GM08714 (cell line): ENCODE results near the gene DTYMK.

Experiments used
- H3K4me3 ChIP-seq: fragments of 200-500 bp; sonication (Bioruptor generic); 2 replicates; pipeline ENCODE4 v1.5.1; 2014; ENCODE audit warnings: mild to moderate bottlenecking, low read length, inconsistent platforms
- ZNF274 ChIP-seq: IDR thresholded peaks from 2 replicates; pipeline ENCODE4 v1.6.1; 2012; ENCODE audit warnings: mild to moderate bottlenecking, low read depth, low read length

The DTYMK gene

GRCh38 chr2:241689306-241689705 is 2.7 kb upstream of the DTYMK start:
- no peak overlapping the region for H3K4me3 ChIP-seq
- TF ChIP-seq ZNF274, result no peak

- H3K4me3 ChIP-seq, result peak overlapping the region; percentile 98
- TF ChIP-seq ZNF274, result no peak
Observed at GRCh38 chr2:241686324-241686649, 328 bp downstream of the DTYMK start.

- no peak overlapping the region for H3K4me3 ChIP-seq
- no peak for TF ChIP-seq ZNF274
Observed at GRCh38 chr2:241680827-241681599, 5.6 kb downstream of the DTYMK start.

DNA sequence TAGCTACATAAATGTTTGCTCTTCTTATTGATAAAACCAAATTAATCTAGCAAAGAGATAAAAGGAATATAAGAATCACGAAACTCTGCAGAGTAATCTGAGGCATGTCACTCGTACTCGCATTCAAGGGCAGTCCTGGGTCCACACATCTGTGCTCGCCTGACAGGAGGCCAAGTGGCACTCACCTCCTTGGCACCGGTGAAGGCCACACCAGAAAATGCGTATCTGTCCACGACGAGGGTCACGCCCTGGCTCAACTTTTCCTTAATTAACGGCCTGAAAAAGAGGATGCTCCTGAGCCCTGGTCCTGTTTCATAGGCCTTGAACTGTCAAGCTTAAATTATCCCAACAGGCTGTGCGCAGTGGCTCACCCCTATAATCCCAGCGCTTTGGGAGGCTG is 6.6 kb downstream of the DTYMK start:
- no peak overlapping the region for H3K4me3 ChIP-seq
- TF ChIP-seq ZNF274, result no peak

- TF ChIP-seq ZNF274, result no peak
- H3K4me3 ChIP-seq, result no peak overlapping the region
Observed at GRCh38 chr2:241678784-241679540, 7.7 kb downstream of the DTYMK start.

GRCh38 chr2:241678307-241678706 is 8.3 kb downstream of the DTYMK start:
- no peak overlapping the region for H3K4me3 ChIP-seq
- no peak for TF ChIP-seq ZNF274

GRCh38 chr2:241677392-241677791 is 9.2 kb downstream of the DTYMK start:
- no peak overlapping the region for H3K4me3 ChIP-seq
- no peak for TF ChIP-seq ZNF274

- TF ChIP-seq ZNF274, result no peak
- no peak overlapping the region for H3K4me3 ChIP-seq
Observed at GRCh38 chr2:241676665-241677064, 9.9 kb downstream of the DTYMK start.

DNA sequence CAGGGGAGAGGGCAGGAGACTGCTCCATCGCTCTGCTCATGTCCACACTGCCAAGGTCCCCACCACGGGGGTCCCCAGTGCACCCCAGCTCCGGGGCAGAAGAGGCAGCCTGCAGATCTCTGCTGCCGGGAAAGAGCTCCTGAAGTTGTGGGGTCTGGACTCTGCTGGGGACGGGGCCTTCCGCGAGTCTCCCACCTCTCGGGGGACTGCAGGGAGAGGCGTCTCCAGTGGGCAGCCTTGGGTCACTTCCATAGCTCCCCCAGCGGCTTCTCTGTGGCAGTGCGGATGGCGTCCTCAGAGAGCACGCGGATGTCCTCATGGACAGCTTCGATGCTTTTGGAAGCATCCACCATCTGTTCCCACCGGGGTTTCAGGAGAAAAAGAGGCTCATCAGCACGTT is 10.7 kb downstream of the DTYMK start:
- no peak for TF ChIP-seq ZNF274
- H3K4me3 ChIP-seq, result no peak overlapping the region

GRCh38 chr2:241673797-241674725 is 12.6 kb downstream of the DTYMK start:
- no peak overlapping the region for H3K4me3 ChIP-seq
- TF ChIP-seq ZNF274, result no peak

DNA sequence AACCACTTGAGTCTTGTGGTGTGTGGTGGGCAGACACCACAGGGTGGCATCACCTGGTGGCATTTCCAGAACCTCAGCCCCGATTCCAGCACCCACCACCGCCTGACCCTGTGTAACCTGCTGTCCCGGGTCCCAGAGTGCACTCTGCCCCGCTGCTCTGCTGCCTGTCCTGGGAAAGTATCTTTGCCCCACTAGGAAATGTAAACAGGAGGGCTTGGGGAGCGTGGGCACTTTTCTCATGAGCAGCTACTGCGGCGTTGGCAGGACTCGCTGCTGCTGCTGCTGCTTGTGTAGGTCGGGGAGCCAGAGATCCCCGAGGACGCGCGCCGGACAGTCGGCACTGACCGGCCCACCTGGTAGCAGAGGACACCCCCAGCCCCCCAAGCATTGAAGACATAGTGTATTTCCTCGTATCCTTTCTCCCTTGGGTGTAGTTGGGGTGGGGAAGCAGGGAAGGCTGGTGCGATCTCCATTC is 13.4 kb downstream of the DTYMK start:
- TF ChIP-seq ZNF274, result no peak
- no peak overlapping the region for H3K4me3 ChIP-seq

- no peak for TF ChIP-seq ZNF274
- no peak overlapping the region for H3K4me3 ChIP-seq
Observed at GRCh38 chr2:241672243-241673188, 14.1 kb downstream of the DTYMK start.
